Measurements from ENCODE around the gene ACR. TPM values are rescaled to one million over a fixed set of nuclear protein-coding genes. Genes with fewer than 3 reads are reported as not detected.

ACR gene
- polyA plus RNA-seq, 4 donors, result 0.25 to 1.1 TPM; not detected in 2

GRCh38 chr22:50705851-50706351 is 32.1 kb upstream of the ACR start:
- 92 to 97% (median 92%) methylated on average over 22 to 27 of the region's 27 CpGs for WGBS, 3 donors
- H3K27me3 ChIP-seq (ENCODE audit: control insufficient read depth in 3 of 3, insufficient read depth in 3 of 3, low read length in 3 of 3), result no peaks in the 10 kb centered on the region
- FAIRE-seq (no peak), DNase-seq (no peak)
- peaks cover 0 to 80% (median 0%) of the 10 kb centered on the region in 3 donors for H3K36me3 ChIP-seq (ENCODE audit: control insufficient read depth in 3 of 3, insufficient read depth in 2 of 3, low read depth in 1 of 3, low read length in 3 of 3)
- H3K4me1 ChIP-seq (ENCODE audit: control insufficient read depth in 3 of 3, insufficient read depth in 2 of 3, low read depth in 1 of 3, low read length in 2 of 3), result peaks cover 0 to 8% (median 0%) of the 10 kb centered on the region in 3 donors
- no peak overlapping the region for H3K4me3 ChIP-seq (ENCODE audit: low read depth in 1 of 3, low read length in 3 of 3)
- no peak overlapping the region for H3K27ac ChIP-seq (ENCODE audit: low read depth in 1 of 3, low read length in 2 of 3)
- no peaks in the 10 kb centered on the region for H3K9me3 ChIP-seq (ENCODE audit: control insufficient read depth in 2 of 2, insufficient read depth in 1 of 2, low read depth in 1 of 2, low read length in 1 of 2)

- Histone ChIP-seq H3K27me3 (ENCODE audit: control insufficient read depth in 3 of 3, insufficient read depth in 3 of 3, low read length in 3 of 3) (no peaks in the 10 kb centered on the region), H3K4me1 (ENCODE audit: control insufficient read depth in 3 of 3, insufficient read depth in 2 of 3, low read depth in 1 of 3, low read length in 2 of 3) (peaks cover 0 to 1% (median 0%) of the 10 kb centered on the region in 3 donors), H3K27ac (ENCODE audit: low read depth in 1 of 3, low read length in 2 of 3) (no peak overlapping the region), H3K4me3 (ENCODE audit: low read depth in 1 of 3, low read length in 3 of 3) (no peak overlapping the region), H3K36me3 (ENCODE audit: control insufficient read depth in 3 of 3, insufficient read depth in 2 of 3, low read depth in 1 of 3, low read length in 3 of 3) (peaks cover 0 to 79% (median 0%) of the 10 kb centered on the region in 3 donors), H3K9me3 (ENCODE audit: control insufficient read depth in 2 of 2, insufficient read depth in 1 of 2, low read depth in 1 of 2, low read length in 1 of 2) (no peaks in the 10 kb centered on the region)
- 91 to 93% (median 93%) methylated on average over 14 of the region's 14 CpGs for WGBS, 3 donors
- no peak for DNase-seq
- no peak for FAIRE-seq
Measured at GRCh38 chr22:50706481-50707125, 31.4 kb upstream of the ACR start.

GRCh38 chr22:50708474-50708873 is 29.5 kb upstream of the ACR start:
- Histone ChIP-seq H3K4me1 (ENCODE audit: control insufficient read depth in 3 of 3, insufficient read depth in 2 of 3, low read depth in 1 of 3, low read length in 2 of 3) (no peaks in the 10 kb centered on the region), H3K27ac (ENCODE audit: low read depth in 1 of 3, low read length in 2 of 3) (no peak overlapping the region), H3K27me3 (ENCODE audit: control insufficient read depth in 3 of 3, insufficient read depth in 3 of 3, low read length in 3 of 3) (no peaks in the 10 kb centered on the region), H3K4me3 (ENCODE audit: low read depth in 1 of 3, low read length in 3 of 3) (no peak overlapping the region), H3K9me3 (ENCODE audit: control insufficient read depth in 2 of 2, insufficient read depth in 1 of 2, low read depth in 1 of 2, low read length in 1 of 2) (no peaks in the 10 kb centered on the region), H3K36me3 (ENCODE audit: control insufficient read depth in 3 of 3, insufficient read depth in 2 of 3, low read depth in 1 of 3, low read length in 3 of 3) (peaks cover 0 to 74% (median 0%) of the 10 kb centered on the region in 3 donors)
- FAIRE-seq (no peak), DNase-seq (no peak)
- 93 to 94% (median 93%) methylated on average over 3 of the region's 3 CpGs for WGBS, 3 donors

- Histone ChIP-seq H3K4me3 (ENCODE audit: low read depth in 1 of 3, low read length in 3 of 3) (no peak overlapping the region), H3K27ac (ENCODE audit: low read depth in 1 of 3, low read length in 2 of 3) (no peak overlapping the region), H3K27me3 (ENCODE audit: control insufficient read depth in 3 of 3, insufficient read depth in 3 of 3, low read length in 3 of 3) (no peaks in the 10 kb centered on the region), H3K4me1 (ENCODE audit: control insufficient read depth in 3 of 3, insufficient read depth in 2 of 3, low read depth in 1 of 3, low read length in 2 of 3) (no peaks in the 10 kb centered on the region), H3K36me3 (ENCODE audit: control insufficient read depth in 3 of 3, insufficient read depth in 2 of 3, low read depth in 1 of 3, low read length in 3 of 3) (peaks cover 0 to 72% (median 0%) of the 10 kb centered on the region in 3 donors), H3K9me3 (ENCODE audit: control insufficient read depth in 2 of 2, insufficient read depth in 1 of 2, low read depth in 1 of 2, low read length in 1 of 2) (no peaks in the 10 kb centered on the region)
- FAIRE-seq (no peak), DNase-seq (no peak)
- WGBS, 3 donors, result 78 to 89% (median 87%) methylated on average over 6 of the region's 6 CpGs
Measured at GRCh38 chr22:50708996-50709395, 29.0 kb upstream of the ACR start.

- Histone ChIP-seq H3K4me3 (ENCODE audit: low read depth in 1 of 3, low read length in 3 of 3) (no peak overlapping the region), H3K27ac (ENCODE audit: low read depth in 1 of 3, low read length in 2 of 3) (no peak overlapping the region), H3K36me3 (ENCODE audit: control insufficient read depth in 3 of 3, insufficient read depth in 2 of 3, low read depth in 1 of 3, low read length in 3 of 3) (peaks cover 0 to 69% (median 0%) of the 10 kb centered on the region in 3 donors), H3K27me3 (ENCODE audit: control insufficient read depth in 3 of 3, insufficient read depth in 3 of 3, low read length in 3 of 3) (no peaks in the 10 kb centered on the region), H3K4me1 (ENCODE audit: control insufficient read depth in 3 of 3, insufficient read depth in 2 of 3, low read depth in 1 of 3, low read length in 2 of 3) (no peaks in the 10 kb centered on the region), H3K9me3 (ENCODE audit: control insufficient read depth in 2 of 2, insufficient read depth in 1 of 2, low read depth in 1 of 2, low read length in 1 of 2) (no peaks in the 10 kb centered on the region)
- FAIRE-seq, result no peak
- WGBS, 3 donors, result 50 to 66% (median 52%) methylated on average over 6 of the region's 6 CpGs
- no peak for DNase-seq
Measured at GRCh38 chr22:50710221-50710620, 27.8 kb upstream of the ACR start.

- Histone ChIP-seq H3K9me3 (ENCODE audit: control insufficient read depth in 2 of 2, insufficient read depth in 1 of 2, low read depth in 1 of 2, low read length in 1 of 2) (no peaks in the 10 kb centered on the region), H3K36me3 (ENCODE audit: control insufficient read depth in 3 of 3, insufficient read depth in 2 of 3, low read depth in 1 of 3, low read length in 3 of 3) (peaks cover 0 to 68% (median 0%) of the 10 kb centered on the region in 3 donors), H3K4me1 (ENCODE audit: control insufficient read depth in 3 of 3, insufficient read depth in 2 of 3, low read depth in 1 of 3, low read length in 2 of 3) (no peaks in the 10 kb centered on the region), H3K27ac (ENCODE audit: low read depth in 1 of 3, low read length in 2 of 3) (no peak overlapping the region), H3K4me3 (ENCODE audit: low read depth in 1 of 3, low read length in 3 of 3) (no peak overlapping the region), H3K27me3 (ENCODE audit: control insufficient read depth in 3 of 3, insufficient read depth in 3 of 3, low read length in 3 of 3) (no peaks in the 10 kb centered on the region)
- WGBS, 3 donors, result 97 to 98% (median 97%) methylated on average over 38 of the region's 38 CpGs
- DNase-seq (no peak), FAIRE-seq (no peak)
Measured at GRCh38 chr22:50710886-50711285, 27.1 kb upstream of the ACR start.

GRCh38 chr22:50711446-50712340 is 26.3 kb upstream of the ACR start:
- 78 to 89% (median 82%) methylated on average over 13 to 16 of the region's 16 CpGs for WGBS, 3 donors
- no peak for DNase-seq
- no peaks in the 10 kb centered on the region for H3K27me3 ChIP-seq (ENCODE audit: control insufficient read depth in 3 of 3, insufficient read depth in 3 of 3, low read length in 3 of 3)
- H3K9me3 ChIP-seq (ENCODE audit: control insufficient read depth in 2 of 2, insufficient read depth in 1 of 2, low read depth in 1 of 2, low read length in 1 of 2), result no peaks in the 10 kb centered on the region
- peaks cover 0 to 66% (median 0%) of the 10 kb centered on the region in 3 donors for H3K36me3 ChIP-seq (ENCODE audit: control insufficient read depth in 3 of 3, insufficient read depth in 2 of 3, low read depth in 1 of 3, low read length in 3 of 3)
- FAIRE-seq, result no peak
- H3K27ac ChIP-seq (ENCODE audit: low read depth in 1 of 3, low read length in 2 of 3), result no peak overlapping the region
- H3K4me1 ChIP-seq (ENCODE audit: control insufficient read depth in 3 of 3, insufficient read depth in 2 of 3, low read depth in 1 of 3, low read length in 2 of 3), result no peaks in the 10 kb centered on the region
- H3K4me3 ChIP-seq (ENCODE audit: low read depth in 1 of 3, low read length in 3 of 3), result no peak overlapping the region

GRCh38 chr22:50712341-50713007 is 25.5 kb upstream of the ACR start:
- Histone ChIP-seq H3K9me3 (ENCODE audit: control insufficient read depth in 2 of 2, insufficient read depth in 1 of 2, low read depth in 1 of 2, low read length in 1 of 2) (no peaks in the 10 kb centered on the region), H3K36me3 (ENCODE audit: control insufficient read depth in 3 of 3, insufficient read depth in 2 of 3, low read depth in 1 of 3, low read length in 3 of 3) (peaks cover 0 to 63% (median 0%) of the 10 kb centered on the region in 3 donors), H3K4me3 (ENCODE audit: low read depth in 1 of 3, low read length in 3 of 3) (no peak overlapping the region), H3K27me3 (ENCODE audit: control insufficient read depth in 3 of 3, insufficient read depth in 3 of 3, low read length in 3 of 3) (no peaks in the 10 kb centered on the region), H3K27ac (ENCODE audit: low read depth in 1 of 3, low read length in 2 of 3) (no peak overlapping the region), H3K4me1 (ENCODE audit: control insufficient read depth in 3 of 3, insufficient read depth in 2 of 3, low read depth in 1 of 3, low read length in 2 of 3) (no peaks in the 10 kb centered on the region)
- DNase-seq (no peak), FAIRE-seq (no peak)
- WGBS, 3 donors, result 76 to 83% (median 79%) methylated on average over 9 of the region's 9 CpGs
